Renal cortex interstitium (tissue), 11 donors: ENCODE measurements around the gene DSCAML1. TPM values are rescaled to one million over a fixed set of nuclear protein-coding genes. Genes with fewer than 3 reads are reported as not detected.
A peak's percentile ranks its signal among the peaks of the same experiment; 100 is the strongest.
"Not testable (repeated sequence)": the region's sequence is repeated elsewhere in the genome, so short reads cannot be mapped to it uniquely, and the experiment has no call there.

ENCODE experiments used
- DNase-seq, 11 donors: peaks; one replicate each; pipeline ENCODE4 v3.0.0-alpha.2; 2013; ENCODE audit warnings: low read depth in 9 of 11, low spot score in 4 of 11; ENCODE audit errors: extremely low read depth in 1 of 11
- polyA plus RNA-seq, 3 donors: library from polyadenylated mRNA; unstranded; fragments of 120-200 nt; gene quantifications; one replicate each; pipeline ENCODE4 v1.2.1, GENCODE V29; 2013; ENCODE audit not compliant: insufficient read length in 3 of 3

The DSCAML1 gene
- polyA plus RNA-seq, 3 donors = 2.7 to 4.4 (median 3.0) TPM

DNA sequence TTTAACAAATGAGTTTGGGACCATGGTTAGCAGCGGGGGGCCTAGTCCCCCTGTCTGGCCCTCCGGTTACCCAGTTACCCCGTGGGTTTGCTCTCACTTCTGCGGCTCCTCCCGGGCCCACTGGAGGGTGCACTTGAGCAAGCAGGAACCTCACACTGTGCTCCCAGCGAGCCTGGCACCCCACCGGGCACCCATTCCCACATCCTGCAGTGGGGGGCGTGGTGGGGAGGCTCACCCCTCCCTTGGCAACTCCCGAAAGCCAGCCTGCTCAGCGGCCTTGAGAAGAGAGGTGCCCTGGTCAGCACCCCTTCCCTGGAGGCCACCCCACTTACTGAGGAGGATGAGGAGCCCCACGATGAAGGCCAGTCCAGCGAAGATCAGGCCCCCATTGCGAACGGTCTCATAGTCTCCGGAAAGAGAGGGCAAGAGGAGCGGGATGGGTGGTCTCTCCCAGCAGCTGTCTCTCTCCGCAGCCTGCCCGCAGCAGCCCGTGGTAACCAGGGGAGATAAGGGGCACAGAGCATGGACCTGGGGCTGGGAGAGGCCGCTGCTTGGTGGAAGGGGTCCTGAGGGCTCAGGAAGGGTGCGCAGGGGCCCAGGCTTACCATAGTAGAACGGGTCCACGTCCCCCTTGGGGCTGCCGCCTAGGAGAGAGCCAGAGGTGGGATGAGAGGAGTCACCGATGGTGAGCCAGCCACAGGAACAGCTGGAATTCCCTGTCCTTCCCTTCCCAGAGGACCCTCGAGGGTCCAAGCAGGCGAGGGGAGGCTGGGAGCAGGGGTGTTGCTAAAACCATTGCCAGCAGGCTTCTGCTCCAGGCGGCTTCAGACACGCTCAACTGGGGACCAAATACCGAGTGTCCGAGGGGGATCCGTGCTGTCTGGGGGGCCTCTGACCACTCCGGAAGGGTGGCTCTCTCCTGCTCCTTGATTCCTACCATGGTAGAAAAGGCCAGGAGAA lies 25.3 kb upstream of the DSCAML1 start:
- no peak for DNase-seq

DNA sequence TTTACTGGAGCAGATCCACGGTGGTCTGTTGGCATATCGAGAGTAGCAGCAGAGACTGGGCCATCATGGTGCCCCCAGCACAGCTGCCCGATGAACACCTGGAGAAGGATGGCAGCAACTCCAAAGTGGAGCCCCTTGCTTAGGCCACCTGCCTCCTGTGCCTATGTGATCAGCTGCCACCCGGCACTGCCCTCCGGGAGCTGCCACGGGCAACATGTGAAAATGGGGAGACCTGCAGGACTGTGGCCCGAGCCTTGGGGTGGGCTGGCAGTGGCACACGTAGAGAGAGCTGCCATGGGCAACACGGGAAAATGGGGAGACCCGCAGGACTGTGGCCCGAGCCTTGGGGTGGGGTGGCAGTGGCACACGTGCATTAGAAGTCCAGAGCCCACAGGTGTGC lies 24.4 kb upstream of the DSCAML1 start:
- no peak for DNase-seq

DNA sequence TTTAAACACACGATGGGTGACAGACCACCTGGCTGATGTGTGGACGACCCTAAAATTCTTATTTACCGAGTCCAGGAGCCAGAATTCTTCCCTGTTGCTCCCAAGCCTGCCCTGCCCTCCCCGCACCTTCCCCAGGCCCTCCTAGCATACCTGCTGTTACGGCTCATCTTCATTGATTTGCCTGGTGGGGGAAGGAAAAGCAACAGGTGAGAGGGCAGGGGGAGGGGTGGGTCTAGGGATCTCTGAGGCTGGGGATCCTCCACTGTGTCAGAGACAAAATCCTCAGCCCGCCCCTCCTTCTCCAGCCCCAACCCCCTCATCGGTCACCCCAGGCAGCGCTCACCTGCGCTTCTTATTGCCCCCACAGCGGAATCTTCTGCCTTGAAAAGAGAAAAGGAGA lies 23.5 kb upstream of the DSCAML1 start:
- no peak for DNase-seq

DNA sequence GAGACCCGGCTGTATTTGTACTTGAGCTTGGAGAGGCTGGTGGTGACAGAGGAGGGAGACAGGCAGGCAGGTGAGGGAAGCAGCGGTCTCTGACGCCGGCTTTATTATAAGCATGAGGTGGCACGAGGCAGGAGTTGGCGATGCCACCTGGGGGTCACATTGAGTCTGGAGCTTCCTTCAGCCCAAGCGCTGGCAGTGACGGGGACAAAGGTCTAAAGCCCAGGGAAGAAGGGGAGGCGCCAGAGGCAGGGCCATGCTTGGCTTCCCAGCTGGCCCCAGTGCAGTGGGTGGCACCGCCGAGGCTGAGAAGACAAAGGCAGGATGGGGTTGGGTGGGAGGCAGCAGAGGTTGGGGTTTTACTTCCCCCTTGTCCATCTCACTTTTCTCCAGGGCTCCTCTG lies 23.1 kb upstream of the DSCAML1 start:
- DNase-seq = no peak

DNA sequence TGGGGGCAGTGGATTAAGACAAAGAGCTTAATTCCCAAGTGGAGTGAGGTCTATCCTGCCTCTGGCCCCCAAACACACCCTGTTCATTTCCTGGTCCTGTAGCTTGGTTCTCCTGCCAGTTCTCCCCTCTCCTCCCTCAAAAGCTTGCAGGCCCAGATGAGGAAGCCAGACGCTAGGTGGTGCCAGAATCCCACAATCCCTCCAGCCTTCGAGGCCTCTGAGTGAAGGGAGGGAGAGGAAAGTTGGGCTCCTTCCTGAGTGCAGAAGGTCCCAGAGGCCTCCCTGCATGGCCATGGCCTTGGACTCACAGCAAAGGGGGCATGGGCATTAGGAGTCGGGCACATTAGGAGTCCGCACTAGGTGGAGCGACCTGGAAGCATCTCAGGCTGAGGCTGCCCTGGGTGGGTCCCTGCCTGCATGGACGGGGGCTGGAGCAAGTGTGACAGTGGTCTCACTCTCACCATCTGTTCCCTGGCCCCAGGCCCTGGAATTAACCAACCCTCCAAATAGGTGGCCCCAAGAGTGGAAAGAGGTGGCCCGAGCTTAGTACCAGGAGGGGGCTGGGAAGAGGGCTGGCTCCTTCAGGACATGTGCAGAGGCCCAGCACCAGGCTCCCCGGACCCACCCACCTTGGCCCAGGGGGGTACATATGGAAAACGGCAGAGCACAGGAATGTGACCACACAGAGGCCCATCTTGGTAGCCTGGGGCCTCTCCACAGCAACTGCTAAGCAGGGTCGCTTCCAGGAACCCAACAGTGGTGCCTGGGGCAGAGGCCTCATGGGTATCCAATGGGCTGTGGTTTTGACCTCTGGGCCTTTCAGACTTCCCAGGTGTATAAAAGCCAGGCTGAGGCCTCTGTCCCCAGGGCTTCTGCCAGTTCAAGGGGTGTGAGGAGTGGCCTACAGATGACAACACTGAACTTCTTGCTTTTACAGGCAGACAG lies 22.4 kb upstream of the DSCAML1 start:
- DNase-seq = peak in 7 of 11 donors; percentile 73 to 87 (median 78)

DNA sequence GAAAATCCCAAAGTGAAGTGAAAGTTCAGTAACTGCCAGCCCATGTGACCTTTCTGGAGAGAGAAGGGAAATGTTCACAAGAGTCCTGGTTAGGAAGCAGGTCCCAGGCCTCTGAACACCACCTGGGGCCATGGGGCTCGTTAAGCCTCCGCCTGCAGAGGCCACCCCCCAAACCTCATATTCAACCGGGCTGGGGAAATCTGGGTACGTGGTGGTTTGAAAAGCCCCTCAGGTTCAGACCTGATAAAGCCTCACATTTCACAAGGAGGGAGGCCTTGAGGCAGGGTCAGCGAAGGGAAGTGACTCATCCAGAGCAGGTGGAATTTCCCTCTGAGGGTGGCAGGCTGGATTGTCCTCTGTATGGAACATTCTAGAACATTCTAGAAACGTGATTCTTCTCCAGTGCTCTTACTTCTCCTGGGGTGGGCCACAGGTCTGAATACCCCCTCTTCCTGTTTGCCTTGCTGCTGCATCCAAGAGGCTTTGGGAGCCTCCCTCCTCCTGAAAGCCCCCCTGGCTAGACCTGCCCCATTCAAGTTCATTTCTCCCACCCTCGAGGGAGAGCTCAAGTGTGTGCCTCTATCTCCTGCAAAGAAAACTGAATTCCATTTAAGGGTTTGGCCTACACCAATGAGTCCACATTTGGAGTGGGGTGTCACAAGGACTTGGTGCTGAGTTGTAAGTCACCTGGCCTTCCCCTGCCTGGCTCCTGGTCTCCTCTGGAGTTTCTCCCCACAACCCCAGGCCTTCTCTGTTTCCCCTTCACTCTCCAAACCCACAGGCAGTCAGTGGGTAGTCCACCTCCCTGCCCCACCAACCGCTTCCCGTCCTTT lies 21.2 kb upstream of the DSCAML1 start:
- no peak for DNase-seq

DNA sequence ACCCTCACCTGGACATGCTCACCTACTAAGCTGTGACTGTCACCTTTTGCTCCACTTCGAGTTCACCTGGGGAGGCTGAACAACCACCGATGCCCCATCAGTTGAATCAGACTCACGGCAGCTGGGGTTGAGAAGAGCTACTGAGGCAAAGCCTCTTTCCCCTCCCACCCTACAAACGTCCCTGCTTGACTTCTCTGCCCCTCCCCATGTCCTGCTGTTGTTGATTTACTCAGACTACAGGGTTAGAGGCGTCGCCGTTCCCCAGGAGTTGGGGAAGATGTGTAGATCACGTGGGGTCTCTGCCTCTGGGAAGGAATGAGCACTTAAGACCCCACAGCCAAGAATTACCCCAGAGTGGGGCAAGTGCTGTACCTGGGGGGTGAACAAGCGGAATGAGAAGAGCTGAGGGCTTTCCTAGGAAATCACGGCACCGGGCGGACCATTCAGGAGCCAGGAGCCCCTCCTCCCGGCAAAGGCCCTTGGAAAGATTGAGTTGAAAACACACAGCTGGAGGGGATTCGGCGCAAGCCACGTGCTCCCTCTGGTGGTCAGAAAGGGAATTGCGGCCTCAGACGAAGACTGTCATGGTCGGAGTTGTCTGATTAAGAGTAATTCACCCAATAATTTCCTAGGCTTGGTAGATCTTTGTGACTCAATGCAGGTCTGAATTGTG lies 20.5 kb upstream of the DSCAML1 start:
- peak in 10 of 11 donors; percentile 71 to 88 (median 84) for DNase-seq

DNA sequence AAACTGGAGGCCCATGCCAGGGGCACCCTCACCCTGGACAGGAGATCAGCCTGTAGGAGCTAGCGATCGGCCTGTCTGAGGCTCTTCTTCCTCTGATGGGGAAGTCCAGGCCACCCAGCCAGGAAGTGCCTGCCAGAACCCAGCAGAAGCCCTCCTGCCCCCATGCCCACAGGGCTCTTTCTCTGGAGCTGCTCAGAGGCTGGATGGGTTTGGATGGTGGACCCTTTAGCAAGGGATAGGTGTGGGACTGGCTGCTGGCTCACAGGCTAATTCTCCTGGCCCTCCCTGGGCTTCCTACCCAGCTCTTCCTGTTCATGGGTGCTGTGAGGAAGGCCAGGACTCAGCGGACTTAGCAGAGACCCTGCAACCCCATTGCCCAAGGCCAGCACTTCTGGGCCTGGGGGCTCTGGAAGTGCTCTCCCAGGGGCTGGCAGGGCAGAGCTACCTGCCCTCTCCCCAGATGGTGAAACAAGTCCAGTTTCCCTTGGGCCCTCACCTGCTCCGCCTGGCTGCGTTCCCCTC lies 19.9 kb upstream of the DSCAML1 start:
- no peak for DNase-seq

DNA sequence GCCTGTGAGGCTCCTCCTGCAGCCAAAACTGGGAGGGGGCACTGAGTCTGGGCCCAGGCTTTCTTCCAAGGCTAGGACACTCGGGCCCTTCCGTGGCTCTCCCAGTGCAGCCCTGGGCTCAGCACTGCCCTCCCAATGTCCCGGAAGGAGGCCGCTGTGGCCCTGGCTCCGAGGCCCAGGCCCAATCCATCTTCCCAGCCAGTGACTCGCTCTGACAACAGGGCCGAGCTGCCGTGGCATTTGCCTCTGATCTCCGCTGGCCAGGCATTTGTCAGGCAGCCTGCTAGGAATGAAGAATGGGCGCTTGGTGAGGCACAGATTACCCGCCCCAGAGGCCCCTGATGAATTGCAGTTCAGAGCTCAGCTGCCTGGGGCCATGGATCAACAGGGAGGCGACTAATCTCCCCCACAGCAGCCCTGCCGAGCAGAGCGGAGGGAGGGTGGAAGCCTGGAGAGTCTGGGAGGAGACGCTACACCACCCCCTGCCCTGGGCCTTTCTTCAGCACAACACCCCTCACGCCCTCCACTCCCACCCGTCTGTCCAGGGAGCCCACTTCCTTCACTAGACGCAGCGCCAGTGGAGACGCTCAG lies 19.2 kb upstream of the DSCAML1 start:
- peak in 7 of 11 donors; percentile 53 to 83 (median 75) for DNase-seq

DNA sequence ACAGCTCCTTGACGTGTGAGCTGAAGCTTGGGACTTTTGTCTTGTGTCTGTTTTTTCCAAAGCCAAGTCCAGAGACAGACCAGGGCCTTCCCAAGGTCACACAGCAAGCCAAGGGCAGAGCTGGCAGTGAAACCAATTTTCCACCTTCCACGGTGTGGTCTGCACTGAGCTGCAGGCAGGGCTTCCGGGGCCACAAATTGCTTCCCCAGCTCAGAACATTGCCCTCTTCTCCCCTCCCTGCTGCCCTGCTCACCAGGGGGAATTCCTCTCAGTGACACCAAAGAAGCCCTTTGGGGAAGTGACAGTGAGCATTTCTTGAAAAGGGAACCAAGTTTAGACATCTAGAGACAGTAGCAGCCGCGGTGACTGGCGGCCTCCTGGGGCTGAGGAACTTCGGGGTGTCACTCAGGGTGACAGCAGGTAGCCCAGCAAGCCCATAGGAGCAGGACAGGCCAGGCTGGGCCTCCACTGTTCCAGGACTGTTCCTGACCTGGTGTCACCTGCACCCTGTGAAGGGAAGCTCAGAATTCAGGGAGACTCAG lies 18.3 kb upstream of the DSCAML1 start:
- no peak for DNase-seq

DNA sequence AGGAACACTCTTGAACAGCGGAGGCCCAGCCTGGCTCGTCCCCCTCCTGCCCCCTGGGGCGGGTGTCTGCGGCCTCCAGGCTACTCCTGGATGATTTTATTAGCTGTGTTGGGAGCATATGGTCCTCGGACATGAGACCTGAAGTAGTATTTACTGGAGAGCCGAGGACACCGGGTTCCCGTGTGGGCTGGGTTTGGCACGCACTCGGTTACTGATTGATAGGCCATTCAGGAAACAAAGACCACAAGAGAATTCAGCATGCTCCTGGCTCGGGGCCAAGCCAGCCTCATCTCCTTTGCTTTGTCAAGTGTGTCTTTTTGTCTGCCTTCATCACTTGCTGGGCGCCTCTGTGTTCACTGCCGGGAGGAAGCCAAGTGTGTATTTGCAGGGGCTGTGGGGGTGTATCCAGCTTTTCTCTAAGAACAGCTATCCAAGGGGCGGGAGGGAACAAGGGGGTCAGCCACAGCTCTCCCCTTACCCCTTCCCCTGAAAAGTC lies 17.8 kb upstream of the DSCAML1 start:
- DNase-seq = peak in 5 of 11 donors; percentile 59 to 86 (median 77)

DNA sequence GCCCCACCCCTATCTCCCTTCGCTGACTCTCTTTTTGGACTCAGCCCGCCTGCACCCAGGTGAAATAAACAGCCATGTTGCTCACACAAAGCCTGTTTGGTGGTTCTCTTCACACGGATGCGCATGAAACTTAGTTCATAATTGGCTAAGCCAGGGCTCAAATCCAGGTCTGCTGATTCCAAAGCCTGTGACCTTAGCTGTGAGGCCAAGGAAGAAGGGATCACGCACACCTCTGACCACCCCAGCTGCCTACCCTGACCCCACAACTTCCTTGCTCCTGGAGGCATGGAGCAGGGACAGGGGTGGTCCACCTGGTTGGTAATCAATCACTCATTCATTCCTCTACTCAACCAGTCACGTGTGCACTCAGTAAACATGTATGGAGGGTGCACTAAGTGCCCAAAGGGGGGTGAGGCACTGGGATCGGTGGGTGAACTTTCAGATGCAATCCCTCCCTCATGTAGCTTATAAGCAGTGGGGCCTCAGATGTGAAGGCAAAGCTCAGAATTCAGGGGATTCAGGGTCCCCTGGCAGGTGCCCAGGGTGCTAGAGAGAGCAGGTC lies 17.3 kb upstream of the DSCAML1 start:
- no peak for DNase-seq

DNA sequence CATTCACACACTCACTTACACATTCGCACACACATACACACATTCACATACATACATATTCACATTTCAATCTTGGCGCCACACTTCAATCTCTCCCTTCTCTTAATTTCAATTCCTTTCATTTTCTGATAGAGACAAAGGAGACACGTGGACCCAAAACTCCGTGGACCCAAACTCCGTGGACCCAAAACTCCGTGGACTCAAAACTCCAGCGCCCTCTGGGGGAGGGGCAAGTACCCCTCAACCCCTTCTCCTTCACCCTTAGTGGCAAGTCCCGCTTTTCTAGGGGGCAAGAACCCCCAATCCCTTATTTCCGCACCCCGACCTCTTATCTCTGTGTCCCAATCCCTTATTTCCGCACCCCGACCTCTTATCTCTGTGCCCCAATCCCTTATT lies 13.0 kb upstream of the DSCAML1 start:
- DNase-seq = not testable (repeated sequence)

DNA sequence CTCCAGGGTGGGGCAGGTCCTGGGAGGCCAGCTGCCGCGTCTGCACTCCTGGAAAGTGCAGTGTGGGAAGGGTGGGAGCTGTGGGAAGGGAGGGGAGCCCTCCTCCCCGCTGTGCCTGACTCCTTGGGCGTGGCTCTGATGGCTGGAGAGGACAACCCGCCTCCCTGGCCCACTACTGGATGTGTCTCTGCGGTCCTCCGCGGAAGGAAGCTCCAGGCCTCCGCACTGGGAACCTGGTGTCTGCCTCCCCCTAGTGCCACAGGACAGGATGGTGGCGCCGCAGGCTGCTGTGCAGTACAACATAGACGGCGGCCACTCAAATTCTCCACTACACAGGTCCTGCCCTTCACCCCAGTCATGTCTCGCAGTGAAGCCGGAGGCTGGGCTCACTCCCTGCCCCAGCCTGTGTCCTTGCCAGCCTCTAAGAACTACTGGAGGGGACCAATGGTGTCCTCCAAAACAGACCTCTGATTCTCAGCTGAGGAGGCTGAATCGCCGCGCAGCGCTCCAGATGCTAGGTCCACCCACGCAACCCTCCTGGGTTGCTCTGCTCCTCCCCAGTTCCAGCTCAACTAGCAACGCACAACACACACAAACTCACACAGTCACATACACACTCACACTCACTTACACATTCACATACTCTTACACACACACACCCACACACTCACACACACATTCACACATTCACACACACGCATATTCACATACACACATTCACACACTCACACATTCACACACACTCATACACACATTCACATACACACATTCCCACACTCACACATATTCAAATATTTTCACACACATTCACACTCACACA lies 12.4 kb upstream of the DSCAML1 start:
- DNase-seq = no peak

DNA sequence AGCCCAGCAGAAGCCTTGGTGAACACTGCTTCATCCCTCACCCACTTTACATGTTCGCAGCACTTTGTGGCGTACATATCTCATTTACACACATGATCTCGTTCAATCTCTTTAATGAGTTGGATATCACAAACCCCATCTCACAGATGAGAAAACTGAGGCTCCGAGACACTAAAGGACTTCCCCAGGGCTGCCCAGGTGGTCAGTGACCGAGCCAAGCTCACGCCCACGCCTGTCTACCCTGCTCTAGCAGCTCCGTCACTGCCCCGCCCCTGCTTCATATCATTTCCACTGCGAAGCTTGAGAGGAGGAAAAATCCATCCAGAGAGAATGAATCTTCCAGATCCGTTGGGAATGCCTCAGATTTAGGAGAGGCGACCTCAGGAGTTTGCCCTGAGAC lies 11.8 kb upstream of the DSCAML1 start:
- DNase-seq = no peak
